T47D (cell line): ENCODE results near the gene ELFN1.

Experiments
- DNase-seq, 2 experiments: peaks; one replicate each; pipeline versions ENCODE4 v3.0.0 to v3.0.0-alpha.2; 2011 to 2012; ENCODE audit warnings: low read depth in 1 of 2, low spot score in 1 of 2
- JUND ChIP-seq: IDR thresholded peaks from 2 replicates; pipeline ENCODE4 v1.6.1; 2012; ENCODE audit warnings: low read depth
- in situ Hi-C: cut with HindIII; loops from 2 replicates; pipeline ENCODE4 v1.10.0; 2016; ENCODE audit warnings: low sequenced_read_pairs, low pct_unique_long_range_greater_than_20kb

The ELFN1 gene

DNA sequence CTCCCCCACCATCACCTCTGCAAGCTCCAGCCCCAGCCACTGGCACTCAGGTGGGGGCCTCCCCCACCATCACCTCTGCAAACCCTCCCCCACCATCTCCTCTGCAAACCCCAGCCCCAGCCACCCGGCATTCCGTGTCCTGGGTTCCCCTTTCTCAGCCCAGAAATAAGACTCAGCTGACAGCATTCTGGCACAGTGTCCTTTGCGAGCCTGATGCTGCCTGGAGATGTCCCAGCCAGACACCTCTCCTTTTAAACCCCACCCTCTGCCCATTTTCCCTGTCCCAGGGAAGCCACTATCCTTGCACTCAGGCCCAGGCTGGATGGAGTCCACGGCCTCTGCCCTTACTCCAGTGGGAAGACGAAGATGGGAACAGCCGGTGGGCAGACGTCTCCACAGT is 49.8 kb downstream of the ELFN1 start:
- no peak for TF ChIP-seq JUND
- no peak for DNase-seq
- in situ Hi-C loops = no loop called here

DNA sequence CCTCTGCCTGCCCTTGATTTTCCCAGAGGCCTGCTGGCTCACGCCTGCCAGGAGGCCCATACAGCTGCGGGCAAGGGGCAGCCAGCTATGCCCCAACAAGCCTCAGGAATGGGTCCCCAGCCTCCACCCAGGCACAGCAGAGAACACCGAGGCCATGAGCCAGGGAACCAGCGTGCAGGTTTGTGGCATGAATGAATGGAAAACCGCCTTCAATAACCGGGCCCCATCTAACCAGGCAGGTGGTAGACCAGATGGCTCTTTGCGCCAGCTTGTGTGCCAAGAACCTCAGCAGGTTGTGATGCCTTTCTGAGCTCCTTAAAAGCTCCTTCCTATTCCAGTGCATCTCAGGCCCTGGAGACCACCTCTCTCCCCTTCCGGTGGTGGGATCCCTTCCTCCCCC is 50.2 kb downstream of the ELFN1 start:
- no peak for TF ChIP-seq JUND
- DNase-seq = peak in 1 of 2 experiments; percentile 36
- in situ Hi-C loops = no loop called here

DNA sequence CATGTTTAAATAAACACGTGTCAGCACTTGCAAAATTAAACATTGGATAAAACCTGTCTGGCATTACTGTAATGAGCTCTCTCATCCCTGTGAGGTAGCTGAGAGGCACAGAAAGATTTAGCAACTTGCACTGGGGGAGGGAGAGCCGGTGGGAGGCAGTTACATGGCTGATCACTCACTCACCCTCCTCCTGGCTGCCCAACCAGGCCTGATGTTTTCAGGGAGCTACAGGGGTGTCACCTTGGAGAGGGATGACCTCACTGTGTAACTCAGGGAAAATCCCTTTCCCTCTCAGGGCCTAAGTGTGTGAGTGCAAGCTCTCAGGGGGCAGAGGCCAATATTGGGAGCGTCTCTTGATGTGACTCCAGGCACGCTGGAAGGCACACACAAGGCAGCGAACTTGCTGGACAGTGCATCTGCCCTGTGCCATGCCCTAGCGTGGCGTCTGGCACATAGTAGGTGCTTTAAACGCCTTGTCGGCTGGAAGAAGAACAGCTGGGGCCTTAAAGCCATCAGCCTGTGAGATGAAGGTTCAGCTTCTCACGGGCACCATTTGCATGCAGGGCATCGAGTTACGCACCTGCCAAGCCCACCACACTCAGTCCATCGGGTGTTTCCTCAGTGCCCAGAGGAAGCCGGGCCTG is 51.1 kb downstream of the ELFN1 start:
- no peak for TF ChIP-seq JUND
- in situ Hi-C loops = no loop called here
- DNase-seq = no peak

DNA sequence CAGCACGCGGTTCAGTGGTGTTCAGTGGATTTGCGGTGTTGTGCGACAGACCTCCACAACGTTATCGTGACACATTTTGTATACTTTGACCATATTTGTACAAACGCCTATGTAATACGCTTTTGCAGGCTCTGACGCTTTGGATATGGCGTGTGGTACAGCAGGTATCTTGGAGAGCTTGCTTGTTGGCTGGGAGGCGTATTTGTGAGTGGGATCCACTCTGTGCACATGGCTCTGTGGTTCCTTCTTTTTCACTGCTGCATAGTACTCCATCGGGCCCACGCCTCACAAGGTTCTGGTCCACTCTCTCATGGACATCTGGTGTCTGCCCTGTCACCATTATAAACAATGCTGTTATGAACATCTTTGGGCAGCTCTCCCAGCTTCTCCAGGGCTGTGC is 53.2 kb downstream of the ELFN1 start:
- no peak for DNase-seq
- in situ Hi-C loops = no loop called here
- TF ChIP-seq JUND = no peak

DNA sequence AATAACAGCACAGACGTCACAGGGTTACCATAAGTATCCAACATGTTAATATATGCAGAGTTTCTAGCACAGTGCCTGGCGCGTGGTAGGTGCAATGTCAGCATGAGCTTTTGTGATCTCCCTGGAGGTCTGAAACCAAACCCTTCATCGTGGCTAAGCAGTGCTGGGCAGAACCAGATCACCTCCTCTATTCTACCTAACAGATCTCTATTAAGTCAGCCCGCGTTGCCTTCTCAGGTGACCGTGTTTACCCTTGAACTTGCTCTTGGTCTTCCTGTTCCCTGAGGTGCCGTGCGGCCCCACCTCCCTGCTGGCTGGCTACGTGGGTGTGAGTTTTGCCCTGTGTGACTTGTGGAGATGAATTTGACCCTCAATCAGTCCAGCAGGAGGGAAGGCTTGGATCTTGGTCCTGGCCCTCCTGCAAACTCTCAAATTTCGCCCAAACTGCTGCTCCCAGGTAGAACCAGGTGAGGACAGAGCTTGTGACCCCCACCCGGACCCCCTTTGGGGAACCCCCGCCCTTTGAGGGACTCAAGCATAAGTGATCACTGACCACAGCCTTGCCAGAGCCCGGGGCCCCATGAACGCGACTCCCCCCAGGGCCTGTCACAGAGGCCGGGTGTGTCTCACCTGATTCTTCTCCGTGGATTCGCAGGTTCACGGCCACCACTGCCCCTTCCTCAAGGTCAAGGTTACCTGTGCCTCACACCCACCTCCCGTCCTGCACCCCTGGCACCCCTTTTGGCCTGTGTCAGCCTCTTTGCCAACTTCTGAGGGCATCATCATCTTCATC is 54.2 kb downstream of the ELFN1 start:
- DNase-seq = no peak
- in situ Hi-C loops = no loop called here
- no peak for TF ChIP-seq JUND

DNA sequence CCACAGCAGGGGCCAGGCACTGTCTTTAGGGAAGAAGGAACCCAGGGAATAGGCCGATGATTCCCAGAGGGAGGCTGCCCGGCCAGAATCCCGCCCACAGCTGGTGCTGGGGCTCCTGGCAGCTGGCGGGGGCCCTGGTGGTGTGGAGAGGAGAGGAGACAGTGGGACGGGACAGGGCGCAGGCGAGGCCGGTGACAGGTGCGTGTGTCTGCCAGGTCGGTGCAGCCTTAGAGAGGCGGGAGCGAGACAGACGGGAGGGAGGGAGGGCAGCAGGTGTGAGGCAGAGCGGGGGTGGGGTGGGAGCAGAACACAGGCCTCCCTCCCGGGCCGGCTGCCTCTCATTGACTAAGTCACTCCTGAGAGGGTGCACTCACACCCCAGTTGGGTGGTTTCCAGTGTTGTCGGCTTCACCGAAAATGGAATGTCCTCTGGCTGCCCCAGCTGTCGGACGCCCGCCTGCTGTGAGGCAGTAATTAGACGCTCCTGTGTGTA is 55.2 kb downstream of the ELFN1 start:
- TF ChIP-seq JUND = no peak
- peak in 1 of 2 experiments; percentile 18 for DNase-seq
- in situ Hi-C loops = no loop called here

DNA sequence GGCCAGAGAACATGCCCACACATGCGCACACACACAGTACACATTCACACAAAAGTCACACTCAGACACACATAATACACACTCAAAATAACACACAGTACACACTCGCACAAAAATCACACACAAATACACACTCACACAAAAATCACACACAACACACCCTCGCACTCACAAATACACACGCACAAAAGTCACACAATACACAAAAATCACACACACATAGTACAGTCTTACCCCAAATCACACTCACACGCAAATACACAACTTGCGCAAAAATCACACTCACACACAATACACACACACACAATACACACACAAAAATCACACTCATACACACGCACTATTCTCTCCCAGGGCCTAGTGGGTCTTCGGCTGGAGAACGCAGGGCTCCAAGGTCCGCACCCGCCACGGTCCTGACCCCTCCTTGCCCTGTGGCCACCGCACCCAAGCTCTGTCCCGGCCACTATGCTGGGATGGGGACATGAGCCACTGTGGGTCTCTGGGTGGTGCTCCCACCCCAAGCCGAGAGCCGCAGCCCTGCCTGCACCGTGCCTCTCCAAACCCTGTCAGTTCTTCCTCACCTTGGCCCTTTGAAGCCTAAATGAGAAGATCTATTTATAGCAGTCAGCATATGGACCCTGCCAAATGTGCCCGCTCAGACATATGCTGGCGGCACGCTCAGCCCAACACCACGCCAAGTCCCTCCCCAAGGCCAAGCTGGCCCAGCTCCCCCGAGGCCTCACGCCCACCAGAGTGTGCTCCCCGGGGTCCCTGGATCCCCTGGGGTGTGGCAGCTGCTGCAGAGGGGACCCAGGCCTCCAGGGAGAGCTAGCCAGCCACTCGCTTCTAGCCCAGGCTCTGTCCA is 55.9 kb downstream of the ELFN1 start:
- no peak for DNase-seq
- in situ Hi-C loops = no loop called here
- no peak for TF ChIP-seq JUND

DNA sequence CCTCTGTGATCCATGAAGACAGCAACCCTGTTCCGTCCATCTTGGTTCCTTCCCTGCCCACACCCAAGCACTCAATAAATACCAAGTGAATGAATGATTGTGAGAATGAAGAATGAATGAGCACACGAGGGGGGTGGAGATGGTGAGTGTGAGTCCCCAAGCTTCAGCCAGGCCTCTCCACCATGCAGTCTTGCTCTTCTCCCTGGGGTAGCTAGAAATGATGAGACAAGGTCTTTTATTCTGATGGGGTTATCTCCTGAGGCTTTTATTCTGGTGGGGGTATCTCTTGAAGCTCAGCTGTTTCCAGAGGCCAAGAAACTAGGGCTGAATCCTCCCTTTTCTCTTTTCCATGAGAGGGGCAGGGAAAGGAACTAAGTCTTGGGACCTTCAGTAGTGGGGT is 57.0 kb downstream of the ELFN1 start:
- in situ Hi-C loops = no loop called here
- no peak for DNase-seq
- no peak for TF ChIP-seq JUND

DNA sequence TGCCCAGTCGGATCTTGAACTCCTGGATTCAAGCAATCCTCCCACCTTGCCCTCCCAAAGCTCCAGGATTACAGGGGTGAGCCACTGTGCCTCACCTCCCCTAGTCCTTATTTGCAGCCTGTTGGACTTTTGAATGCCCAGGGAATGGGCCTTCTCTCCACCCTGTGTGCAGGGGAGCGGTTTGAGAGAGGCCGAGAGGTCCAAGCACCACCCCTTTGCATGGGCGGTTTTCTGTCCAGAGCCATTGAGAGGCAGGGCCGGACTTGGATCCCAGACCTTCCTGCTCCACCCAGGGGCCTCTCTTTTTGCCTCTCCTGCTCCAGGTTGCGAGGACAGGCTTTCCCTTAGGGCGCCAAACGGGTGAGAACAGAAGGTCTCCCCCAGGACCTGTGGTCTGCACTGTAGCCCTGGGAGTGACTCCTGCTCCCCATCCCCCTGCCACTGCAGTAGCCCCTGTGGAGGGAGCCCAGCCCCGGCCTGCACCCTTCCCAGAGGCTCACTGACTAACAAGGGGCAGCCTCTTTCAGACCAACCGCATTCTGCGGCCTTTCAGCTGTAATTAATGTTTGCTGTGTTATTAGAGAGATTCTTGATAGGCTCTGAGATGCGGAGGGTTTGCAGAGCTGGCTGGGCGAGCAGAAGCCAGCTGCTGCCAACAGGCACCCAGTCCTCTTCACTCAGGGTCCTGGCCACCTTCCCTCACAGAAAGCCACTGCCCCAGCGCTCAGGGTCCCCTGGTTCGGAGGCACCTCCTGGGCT is 57.9 kb downstream of the ELFN1 start:
- no peak for TF ChIP-seq JUND
- in situ Hi-C loops = no loop called here
- DNase-seq = peak in 1 of 2 experiments; percentile 49

DNA sequence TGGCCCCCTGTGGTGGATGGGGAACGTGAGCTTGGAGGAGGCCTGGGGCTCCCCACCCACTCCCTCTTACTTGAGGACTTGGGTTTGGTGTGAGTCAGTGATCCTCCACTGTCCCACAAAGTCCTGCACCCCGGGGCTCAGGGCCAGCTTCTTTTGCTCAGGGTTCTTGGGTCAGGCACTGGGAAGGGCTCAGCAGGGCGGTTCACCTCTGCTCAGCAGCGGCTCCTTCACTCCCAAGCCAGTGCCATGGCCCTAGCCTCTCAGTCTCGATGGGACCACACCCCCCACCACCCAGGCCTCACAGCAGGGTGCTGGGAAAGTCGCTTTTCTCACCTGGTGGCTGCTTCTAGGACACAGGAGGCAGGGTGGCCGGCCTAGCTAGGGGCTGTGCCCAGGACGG is 59.1 kb downstream of the ELFN1 start:
- DNase-seq = no peak
- TF ChIP-seq JUND = no peak
- in situ Hi-C loops = no loop called here

DNA sequence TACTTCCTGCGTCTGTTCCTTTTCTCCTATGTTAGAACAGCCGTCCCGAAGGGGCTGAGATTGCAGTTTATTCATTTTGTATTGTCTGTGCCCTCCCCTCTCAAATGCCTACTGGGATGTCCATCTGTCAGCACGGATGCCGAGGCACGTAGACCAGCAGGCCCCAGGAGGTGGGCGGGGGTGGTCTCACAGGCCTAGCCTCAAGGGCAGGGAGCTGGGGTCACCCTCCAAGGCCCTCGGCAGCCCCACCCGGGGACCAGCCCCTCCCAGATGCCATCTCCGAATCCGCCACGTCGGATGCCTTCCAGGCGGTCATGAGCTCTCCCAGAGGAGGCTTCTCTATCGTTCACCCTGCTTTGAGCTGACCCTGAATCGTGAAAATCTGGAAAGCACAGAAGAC is 59.7 kb downstream of the ELFN1 start:
- no peak for TF ChIP-seq JUND
- DNase-seq = no peak
- in situ Hi-C loops = no loop called here

DNA sequence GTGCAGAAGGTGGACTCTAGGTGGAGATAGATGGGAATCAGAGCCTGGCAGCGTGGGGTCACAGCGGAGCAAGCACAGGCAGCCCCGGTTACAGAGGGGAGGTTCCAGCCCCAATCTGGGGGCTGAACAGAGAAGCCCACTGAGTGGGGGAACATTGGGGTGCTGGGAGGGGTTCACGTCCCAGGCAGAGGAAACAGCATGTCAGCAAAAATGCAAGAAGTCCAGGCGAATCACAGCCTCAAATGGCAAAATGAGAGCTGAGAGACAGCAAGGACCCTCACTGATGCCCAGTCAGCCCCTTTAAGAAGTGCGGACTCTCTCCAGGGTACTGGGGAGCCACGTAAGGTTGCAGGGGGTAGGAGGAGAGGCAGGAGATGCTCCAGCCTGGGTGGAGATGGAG is 62.0 kb downstream of the ELFN1 start:
- in situ Hi-C loops = no loop called here
- no peak for DNase-seq
- TF ChIP-seq JUND = no peak
